ENCODE data around the gene HTR4.

The HTR4 gene

GRCh38 chr5:148626081-148626613 is 28.2 kb downstream of the HTR4 start:
- no peaks in the 10 kb centered on the region for H4K20me1 ChIP-seq (ENCODE audit: insufficient read depth, low read length)
- H3K9me3 ChIP-seq (ENCODE audit: insufficient read depth, low read length): no peaks in the 10 kb centered on the region
- no peaks in the 10 kb centered on the region; the same call in 1 of the 2 replicates for H3K27me3 ChIP-seq (ENCODE audit: low read depth, low read length)
- H3K4me1 ChIP-seq (ENCODE audit: low read length): no peaks in the 10 kb centered on the region
- H3K27ac ChIP-seq (ENCODE audit: low read length): no peak overlapping the region
- H3K9ac ChIP-seq (ENCODE audit: low read length): no peak overlapping the region
- H3K79me2 ChIP-seq (ENCODE audit: low read length): no peaks in the 10 kb centered on the region
- TF ChIP-seq EZH2phosphoT487 (IDR thresholded peaks at IDR 0.05; ENCODE audit: low read depth) (no peak), CTCF (IDR thresholded peaks at IDR 0.05; ENCODE audit: low read depth, low read length) (no peak)
- no peak overlapping the region for H3K4me2 ChIP-seq (ENCODE audit: low read length)
- no peak overlapping the region for H3K4me3 ChIP-seq (ENCODE audit: low read length)
- no peak overlapping the region for H2AFZ ChIP-seq (ENCODE audit: low read depth, low read length)
- H3K36me3 ChIP-seq (replicated peaks; ENCODE audit: low read depth, low read length): no peaks in the 10 kb centered on the region

GRCh38 chr5:148625250-148625649 is 29.1 kb downstream of the HTR4 start:
- H3K9ac ChIP-seq (ENCODE audit: low read length): no peak overlapping the region

GRCh38 chr5:148623741-148624140 is 30.6 kb downstream of the HTR4 start:
- Histone ChIP-seq H3K79me2 (ENCODE audit: low read length) (no peaks in the 10 kb centered on the region), H3K27ac (ENCODE audit: low read length) (no peak overlapping the region), H4K20me1 (ENCODE audit: insufficient read depth, low read length) (no peaks in the 10 kb centered on the region), H3K4me3 (ENCODE audit: low read length) (no peak overlapping the region), H3K9me3 (ENCODE audit: insufficient read depth, low read length) (no peaks in the 10 kb centered on the region), H2AFZ (ENCODE audit: low read depth, low read length) (no peak overlapping the region), H3K4me1 (ENCODE audit: low read length) (no peaks in the 10 kb centered on the region), H3K36me3 (replicated peaks; ENCODE audit: low read depth, low read length) (no peaks in the 10 kb centered on the region), H3K9ac (ENCODE audit: low read length) (no peak overlapping the region), H3K4me2 (ENCODE audit: low read length) (no peak overlapping the region), H3K27me3 (ENCODE audit: low read depth, low read length) (peaks cover 4% of the 10 kb centered on the region; the same call in 1 of the 2 replicates)
- TF ChIP-seq EZH2phosphoT487 (IDR thresholded peaks at IDR 0.05; ENCODE audit: low read depth) (no peak), CTCF (IDR thresholded peaks at IDR 0.05; ENCODE audit: low read depth, low read length) (no peak)

More at GRCh38 chr5:148625250-148625649, 29.1 kb downstream of the HTR4 start:
- no peaks in the 10 kb centered on the region for H3K9me3 ChIP-seq (ENCODE audit: insufficient read depth, low read length)
- H3K4me2 ChIP-seq (ENCODE audit: low read length): no peak overlapping the region
- H2AFZ ChIP-seq (ENCODE audit: low read depth, low read length): no peak overlapping the region
- no peak overlapping the region for H3K27ac ChIP-seq (ENCODE audit: low read length)
- H3K36me3 ChIP-seq (replicated peaks; ENCODE audit: low read depth, low read length): no peaks in the 10 kb centered on the region
- TF ChIP-seq EZH2phosphoT487 (IDR thresholded peaks at IDR 0.05; ENCODE audit: low read depth) (no peak), CTCF (IDR thresholded peaks at IDR 0.05; ENCODE audit: low read depth, low read length) (no peak)
- H3K79me2 ChIP-seq (ENCODE audit: low read length): no peaks in the 10 kb centered on the region
- no peaks in the 10 kb centered on the region for H4K20me1 ChIP-seq (ENCODE audit: insufficient read depth, low read length)
- H3K4me1 ChIP-seq (ENCODE audit: low read length): no peaks in the 10 kb centered on the region
- H3K27me3 ChIP-seq (ENCODE audit: low read depth, low read length): no peaks in the 10 kb centered on the region
- no peak overlapping the region for H3K4me3 ChIP-seq (ENCODE audit: low read length)

- Histone ChIP-seq H2AFZ (ENCODE audit: low read depth, low read length) (no peak overlapping the region), H3K9me3 (ENCODE audit: insufficient read depth, low read length) (no peaks in the 10 kb centered on the region), H3K4me2 (ENCODE audit: low read length) (no peak overlapping the region), H3K4me1 (ENCODE audit: low read length) (no peaks in the 10 kb centered on the region), H3K9ac (ENCODE audit: low read length) (no peak overlapping the region), H3K27ac (ENCODE audit: low read length) (no peak overlapping the region), H3K36me3 (replicated peaks; ENCODE audit: low read depth, low read length) (no peaks in the 10 kb centered on the region), H3K79me2 (ENCODE audit: low read length) (no peaks in the 10 kb centered on the region), H3K27me3 (ENCODE audit: low read depth, low read length) (peaks cover 4% of the 10 kb centered on the region; the same call in 1 of the 2 replicates), H4K20me1 (ENCODE audit: insufficient read depth, low read length) (no peaks in the 10 kb centered on the region), H3K4me3 (ENCODE audit: low read length) (no peak overlapping the region)
- TF ChIP-seq EZH2phosphoT487 (IDR thresholded peaks at IDR 0.05; ENCODE audit: low read depth) (no peak), CTCF (IDR thresholded peaks at IDR 0.05; ENCODE audit: low read depth, low read length) (no peak)
These were observed 31.2 kb downstream of the HTR4 start for GRCh38 chr5:148623101-148623500.
